ENCODE measurements around the gene MRPL37.

DNA sequence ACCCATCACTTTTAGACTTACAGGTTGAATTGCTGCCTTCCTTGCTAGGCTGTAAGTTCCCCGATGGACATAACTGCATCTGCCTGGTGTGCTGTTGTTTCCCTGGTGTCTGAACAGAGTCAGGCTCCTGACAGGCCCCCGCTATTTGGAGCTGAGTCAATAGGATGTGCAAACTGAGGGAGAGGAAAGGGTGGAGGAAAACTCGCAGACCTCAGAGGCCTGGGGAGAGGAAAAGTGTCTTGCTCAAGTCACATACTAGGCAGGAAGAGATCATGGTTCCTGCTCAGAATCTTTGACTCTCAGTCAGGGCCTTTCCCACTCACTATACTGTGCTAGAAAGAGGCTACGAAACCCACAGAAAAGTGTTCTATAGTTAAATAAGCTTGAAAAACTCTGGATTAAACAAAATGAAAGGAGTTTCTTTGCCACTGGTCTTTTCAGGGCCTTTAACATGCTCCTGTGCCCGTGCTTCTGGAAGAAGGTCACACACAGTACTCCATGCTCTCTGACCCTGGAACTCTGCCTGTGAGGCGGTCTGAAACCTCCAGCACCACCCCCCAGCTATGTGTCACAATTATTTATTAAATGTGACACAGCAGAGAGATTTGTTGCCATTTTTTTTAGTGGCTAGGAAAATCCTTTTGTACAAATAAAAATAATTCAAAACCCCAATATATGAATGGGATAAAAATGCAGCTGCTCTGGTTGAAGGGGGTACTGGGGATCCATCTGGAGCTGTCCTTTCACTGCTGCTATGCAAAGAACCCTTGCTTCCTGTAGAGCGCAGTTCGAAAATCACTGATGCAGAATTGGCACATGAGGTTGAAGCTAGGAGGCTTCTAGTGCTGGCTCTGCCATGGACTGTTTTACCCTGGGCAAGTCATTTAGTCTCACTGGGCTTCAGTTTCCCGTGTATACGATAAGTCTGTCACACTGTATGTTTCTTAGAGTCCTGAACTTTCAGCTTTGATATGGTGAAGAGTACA, 27.1 kb upstream of the MRPL37 start:
- TF ChIP-seq, protein P1, sequence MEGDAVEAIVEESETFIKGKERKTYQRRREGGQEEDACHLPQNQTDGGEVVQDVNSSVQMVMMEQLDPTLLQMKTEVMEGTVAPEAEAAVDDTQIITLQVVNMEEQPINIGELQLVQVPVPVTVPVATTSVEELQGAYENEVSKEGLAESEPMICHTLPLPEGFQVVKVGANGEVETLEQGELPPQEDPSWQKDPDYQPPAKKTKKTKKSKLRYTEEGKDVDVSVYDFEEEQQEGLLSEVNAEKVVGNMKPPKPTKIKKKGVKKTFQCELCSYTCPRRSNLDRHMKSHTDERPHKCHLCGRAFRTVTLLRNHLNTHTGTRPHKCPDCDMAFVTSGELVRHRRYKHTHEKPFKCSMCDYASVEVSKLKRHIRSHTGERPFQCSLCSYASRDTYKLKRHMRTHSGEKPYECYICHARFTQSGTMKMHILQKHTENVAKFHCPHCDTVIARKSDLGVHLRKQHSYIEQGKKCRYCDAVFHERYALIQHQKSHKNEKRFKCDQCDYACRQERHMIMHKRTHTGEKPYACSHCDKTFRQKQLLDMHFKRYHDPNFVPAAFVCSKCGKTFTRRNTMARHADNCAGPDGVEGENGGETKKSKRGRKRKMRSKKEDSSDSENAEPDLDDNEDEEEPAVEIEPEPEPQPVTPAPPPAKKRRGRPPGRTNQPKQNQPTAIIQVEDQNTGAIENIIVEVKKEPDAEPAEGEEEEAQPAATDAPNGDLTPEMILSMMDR (conservative IDR thresholded peaks at IDR 0.05; ENCODE audit: low read depth, low read length) = no peak
- TF ChIP-seq CHD1 (IDR thresholded peaks at IDR 0.05; ENCODE audit: low read depth, low read length) (no peak), POLR2A (IDR thresholded peaks at IDR 0.05; ENCODE audit: low read depth, low read length) (no peak), CEBPB (IDR thresholded peaks at IDR 0.05; ENCODE audit: low read depth, low read length) (no peak), MAFK (IDR thresholded peaks at IDR 0.05; ENCODE audit: low read depth, low read length) (no peak), RAD21 (IDR thresholded peaks at IDR 0.05; ENCODE audit: low read length) (no peak), RFX5 (IDR thresholded peaks at IDR 0.05; ENCODE audit: low read depth, low read length) (no peak), MAZ (IDR thresholded peaks at IDR 0.05; ENCODE audit: borderline replicate concordance, low read depth, low read length) (no peak), NFE2L2 (IDR thresholded peaks at IDR 0.05; ENCODE audit: low read depth, low read length) (no peak), BHLHE40 (IDR thresholded peaks at IDR 0.05; ENCODE audit: low read depth, low read length) (no peak), RCOR1 (IDR thresholded peaks at IDR 0.05; ENCODE audit: insufficient replicate concordance, low read length) (no peak)
- TF ChIP-seq, protein P2, sequence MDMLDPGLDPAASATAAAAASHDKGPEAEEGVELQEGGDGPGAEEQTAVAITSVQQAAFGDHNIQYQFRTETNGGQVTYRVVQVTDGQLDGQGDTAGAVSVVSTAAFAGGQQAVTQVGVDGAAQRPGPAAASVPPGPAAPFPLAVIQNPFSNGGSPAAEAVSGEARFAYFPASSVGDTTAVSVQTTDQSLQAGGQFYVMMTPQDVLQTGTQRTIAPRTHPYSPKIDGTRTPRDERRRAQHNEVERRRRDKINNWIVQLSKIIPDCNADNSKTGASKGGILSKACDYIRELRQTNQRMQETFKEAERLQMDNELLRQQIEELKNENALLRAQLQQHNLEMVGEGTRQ (IDR thresholded peaks at IDR 0.05; ENCODE audit: low read depth, low read length) = no peak

All from IMR-90 (cell line).